Epithelial cell of proximal tubule (primary cell): Measurements from ENCODE around the gene NDUFAF8. TPM values are rescaled to one million over a fixed set of nuclear protein-coding genes. Genes with fewer than 3 reads are reported as not detected.

Experiments
- DNase-seq: peaks from one replicate; pipeline ENCODE4 v3.0.0-alpha.2; 2011; ENCODE audit warnings: low read depth
- H3K4me3 ChIP-seq: 2 replicates; pipeline ENCODE4 v1.5.1; 2011; ENCODE audit warnings: low read depth, mild to moderate bottlenecking, low read length
- total RNA-seq: library from RNA; depleted of rRNA; stranded (reverse); fragments of >200 nt; gene quantifications from 2 replicates; pipeline ENCODE4 v1.2.3, GENCODE V29; 2015
- TF ChIP-seq, protein P1 (sequence below): conservative IDR thresholded peaks from 2 replicates; pipeline ENCODE4 v1.5.1; 2012; ENCODE audit warnings: low read depth, mild to moderate bottlenecking, low read length

The NDUFAF8 gene
- total RNA-seq, 1 donor from 2014 or later: 51.9 TPM

DNA sequence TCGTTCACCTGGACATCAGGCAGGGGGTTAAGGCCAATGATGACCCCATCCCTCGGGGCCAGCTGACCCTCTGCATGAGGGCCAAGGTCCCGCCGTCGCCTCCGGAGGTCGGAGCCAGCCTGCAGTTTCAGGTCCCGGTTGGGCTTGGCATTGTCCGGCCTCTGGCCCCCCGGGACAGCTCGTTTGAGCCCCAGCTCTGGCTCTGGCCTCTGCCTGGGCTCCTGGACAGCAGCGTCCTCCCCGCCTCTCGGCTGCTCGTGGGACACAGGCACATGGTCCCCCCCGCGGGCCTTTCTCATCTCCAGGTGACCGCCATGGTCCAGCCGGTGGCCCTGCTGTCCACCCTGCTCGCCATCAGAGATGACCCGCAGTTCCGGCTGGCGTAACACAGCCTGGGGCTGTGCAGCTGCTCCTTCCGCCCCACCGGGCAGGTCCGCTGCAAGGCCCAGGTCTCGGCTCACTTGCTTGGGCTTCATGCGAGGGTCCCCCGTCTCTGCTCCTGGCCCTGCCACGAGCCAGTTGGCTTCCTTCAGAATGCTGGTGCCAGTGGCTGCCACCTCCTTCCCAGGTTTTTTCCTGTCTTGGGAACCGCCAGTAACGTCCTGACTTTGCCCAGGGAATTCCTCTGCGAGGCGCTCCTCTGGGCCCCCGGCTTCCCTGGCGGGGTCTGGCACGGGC is 6.7 kb downstream of the NDUFAF8 start:
- TF ChIP-seq, protein P1, sequence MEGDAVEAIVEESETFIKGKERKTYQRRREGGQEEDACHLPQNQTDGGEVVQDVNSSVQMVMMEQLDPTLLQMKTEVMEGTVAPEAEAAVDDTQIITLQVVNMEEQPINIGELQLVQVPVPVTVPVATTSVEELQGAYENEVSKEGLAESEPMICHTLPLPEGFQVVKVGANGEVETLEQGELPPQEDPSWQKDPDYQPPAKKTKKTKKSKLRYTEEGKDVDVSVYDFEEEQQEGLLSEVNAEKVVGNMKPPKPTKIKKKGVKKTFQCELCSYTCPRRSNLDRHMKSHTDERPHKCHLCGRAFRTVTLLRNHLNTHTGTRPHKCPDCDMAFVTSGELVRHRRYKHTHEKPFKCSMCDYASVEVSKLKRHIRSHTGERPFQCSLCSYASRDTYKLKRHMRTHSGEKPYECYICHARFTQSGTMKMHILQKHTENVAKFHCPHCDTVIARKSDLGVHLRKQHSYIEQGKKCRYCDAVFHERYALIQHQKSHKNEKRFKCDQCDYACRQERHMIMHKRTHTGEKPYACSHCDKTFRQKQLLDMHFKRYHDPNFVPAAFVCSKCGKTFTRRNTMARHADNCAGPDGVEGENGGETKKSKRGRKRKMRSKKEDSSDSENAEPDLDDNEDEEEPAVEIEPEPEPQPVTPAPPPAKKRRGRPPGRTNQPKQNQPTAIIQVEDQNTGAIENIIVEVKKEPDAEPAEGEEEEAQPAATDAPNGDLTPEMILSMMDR: no peak
- DNase-seq: no peak

DNA sequence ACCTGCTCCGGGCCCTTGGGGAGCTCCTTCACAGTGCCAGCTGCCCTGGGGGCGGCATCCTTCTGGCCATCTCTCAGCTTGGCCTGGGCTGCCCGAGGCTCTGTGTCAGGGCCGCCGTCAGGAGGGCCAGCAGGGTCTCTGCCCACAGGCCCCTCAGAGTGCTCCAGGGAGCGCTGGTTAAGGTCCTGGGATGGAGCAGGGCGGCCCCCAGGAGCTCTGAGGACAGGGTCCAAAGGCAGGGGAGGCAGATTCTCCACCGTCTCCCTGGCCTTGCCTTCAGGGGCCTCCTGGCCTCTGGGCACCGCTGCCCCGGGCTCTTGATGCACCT is 7.2 kb downstream of the NDUFAF8 start:
- H3K4me3 ChIP-seq: no peak overlapping the region
- no peak for DNase-seq

More for the DNA sequence above, 6.7 kb downstream of the NDUFAF8 start:
- H3K4me3 ChIP-seq: no peak overlapping the region

DNA sequence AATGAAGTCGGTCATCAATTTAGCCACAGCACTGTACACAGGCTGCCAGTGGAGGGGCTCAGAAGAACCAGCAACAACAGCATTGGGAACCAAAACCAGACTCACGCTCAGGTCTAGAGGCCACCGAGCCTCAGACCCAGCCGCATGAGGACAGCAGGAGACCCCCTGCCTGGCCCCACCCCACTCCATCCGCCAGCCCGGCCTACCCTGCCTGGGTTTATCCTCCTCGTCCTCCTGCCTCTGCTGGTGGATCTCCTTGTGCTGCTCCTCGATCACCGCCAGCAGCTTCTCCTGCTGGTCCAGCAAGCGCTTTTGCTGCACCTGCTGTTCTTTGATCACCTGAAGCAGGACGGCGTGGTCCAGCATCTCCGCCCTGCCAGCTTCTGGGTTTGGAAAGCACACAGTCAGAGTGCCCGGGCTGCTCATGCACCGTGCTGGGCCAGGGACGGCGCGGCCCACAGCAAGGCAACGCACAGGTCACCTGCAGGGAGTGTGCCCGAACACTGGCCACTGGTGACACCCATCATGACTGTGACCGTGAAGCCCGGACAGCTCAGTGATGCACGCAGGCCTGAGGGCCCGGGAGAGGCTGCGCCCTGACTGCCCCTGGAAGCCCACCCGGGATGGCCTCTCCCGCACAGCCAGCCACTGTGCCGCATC is 7.7 kb downstream of the NDUFAF8 start:
- DNase-seq: no peak
- TF ChIP-seq, protein P1: no peak
- no peak overlapping the region for H3K4me3 ChIP-seq

More for the DNA sequence above, 7.2 kb downstream of the NDUFAF8 start:
- TF ChIP-seq, protein P1: no peak

DNA sequence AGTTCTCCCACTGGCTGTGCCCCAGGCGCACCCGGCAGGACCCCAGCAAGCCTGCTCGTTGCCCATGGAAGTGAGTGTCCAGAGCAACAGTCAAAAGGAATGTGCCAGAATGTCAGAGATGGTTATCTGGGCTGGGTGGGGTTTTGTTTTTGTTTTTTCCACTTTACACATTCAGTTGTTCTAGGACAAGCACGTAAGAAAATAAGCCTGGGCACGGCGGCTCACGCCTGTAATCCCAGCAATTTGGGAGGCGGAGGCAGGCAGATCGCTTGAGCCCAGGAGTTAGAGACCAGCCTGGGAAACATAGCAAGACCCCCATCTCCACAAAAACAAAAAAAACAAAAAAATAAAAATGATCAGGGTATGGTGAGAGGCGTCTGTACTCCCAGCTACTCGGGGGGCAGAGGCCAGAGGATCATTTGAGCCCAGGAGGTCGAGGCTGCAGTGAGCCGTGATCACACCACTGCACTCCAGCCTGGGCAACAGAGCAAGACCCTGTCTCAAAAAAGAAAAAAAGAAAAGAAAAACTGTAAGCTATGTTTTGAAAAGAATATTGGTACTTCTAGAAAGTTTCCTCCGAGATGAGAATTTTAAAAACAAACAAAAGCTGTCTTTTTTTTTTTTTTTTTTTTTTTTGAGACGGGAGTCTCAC is 8.3 kb downstream of the NDUFAF8 start:
- DNase-seq: no peak

DNA sequence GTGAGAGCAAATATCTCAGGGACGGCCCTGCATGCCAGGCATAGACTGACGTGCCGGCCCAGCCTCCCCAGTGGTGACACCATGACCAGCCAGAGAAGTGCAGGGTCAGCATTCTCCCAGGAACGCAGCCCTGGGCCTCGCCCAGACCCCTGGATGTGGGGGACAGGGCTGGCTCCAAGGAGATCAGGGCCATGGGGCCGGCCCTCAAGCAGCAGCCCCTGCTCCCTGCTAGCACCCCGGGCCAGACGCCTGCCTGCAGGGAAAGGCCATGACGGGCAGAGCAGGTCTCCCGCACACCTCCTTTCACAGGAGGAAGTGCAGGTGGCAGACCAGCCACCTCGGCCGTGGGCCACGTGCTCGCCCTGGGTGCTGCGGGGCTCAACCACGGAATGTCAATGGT is 9.5 kb downstream of the NDUFAF8 start:
- TF ChIP-seq, protein P1: no peak
- DNase-seq: no peak
- no peak overlapping the region for H3K4me3 ChIP-seq

More for the DNA sequence above, 8.3 kb downstream of the NDUFAF8 start:
- no peak overlapping the region for H3K4me3 ChIP-seq
- TF ChIP-seq, protein P1: no peak

DNA sequence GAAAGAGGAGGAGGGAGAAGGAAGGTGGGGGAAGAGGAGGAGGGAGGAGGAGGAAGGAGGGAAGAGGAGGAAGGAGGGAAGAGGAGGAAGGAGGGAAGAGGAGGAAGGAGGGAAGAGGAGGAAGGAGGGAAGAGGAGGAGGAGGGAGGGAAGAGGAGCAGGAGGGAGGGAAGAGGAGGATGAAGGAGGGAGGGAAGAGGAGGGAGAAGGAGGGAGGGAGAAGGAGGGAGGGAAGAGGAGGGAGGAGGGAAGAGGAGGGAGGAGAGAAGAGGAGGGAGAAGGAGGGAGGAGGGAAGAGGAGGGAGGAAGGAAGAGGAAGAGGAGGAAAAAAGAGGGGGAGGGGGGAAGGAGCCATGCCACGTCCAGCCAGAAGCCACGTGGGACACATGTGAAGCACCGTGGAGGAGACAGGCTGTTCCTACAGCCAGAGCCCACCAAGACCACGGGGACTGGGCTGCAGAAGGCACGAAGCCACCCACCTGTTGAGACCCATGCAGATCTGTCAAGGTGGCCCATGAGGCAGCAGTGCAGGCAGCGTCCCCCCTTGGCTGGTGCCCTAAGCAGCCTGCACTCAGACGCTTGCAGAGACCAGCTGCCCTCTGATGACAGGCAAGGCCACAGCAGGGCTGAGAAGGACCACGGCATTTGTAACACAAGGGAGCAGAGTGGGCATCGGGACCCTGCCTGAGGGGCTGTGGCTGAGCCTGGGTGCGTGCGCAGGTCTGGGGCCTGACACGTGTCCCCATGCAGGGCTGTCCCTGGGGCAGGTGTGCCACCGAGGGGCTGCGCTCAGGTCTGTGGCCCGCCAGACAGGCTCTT is 10.3 kb downstream of the NDUFAF8 start:
- TF ChIP-seq, protein P1: no peak
- no peak overlapping the region for H3K4me3 ChIP-seq
- no peak for DNase-seq
